ENCODE data around the gene WNT10A. TPM values are rescaled to one million over a fixed set of nuclear protein-coding genes. Genes with fewer than 3 reads are reported as not detected.

WNT10A gene
- total and polyA plus RNA-seq, 2 donors (not counting 1 experiment from before 2014, with no cell fraction given), result 15.2 to 36.6 TPM

GRCh38 chr2:218855305-218856166 is 25.1 kb upstream of the WNT10A start:
- Histone ChIP-seq H4K20me1 (ENCODE audit: control insufficient read depth, insufficient read depth, low read length, poor library complexity, severe bottlenecking) (no peaks in the 10 kb centered on the region), H3K36me3 (replicated peaks in 1 of 2; ENCODE audit: control extremely low read depth in 1 of 2, control insufficient read depth in 1 of 2, extremely low read depth in 1 of 2, insufficient read depth in 2 of 2, low read length in 1 of 2) (no peaks in the 10 kb centered on the region), H3K27me3 (replicated peaks in 1 of 4; ENCODE audit: control extremely low read depth in 1 of 4, control insufficient read depth in 3 of 4, insufficient read depth in 4 of 4, low read length in 3 of 4) (peaks cover 0 to 77% (median 41%) of the 10 kb centered on the region in 4 experiments), H3K4me3 (ENCODE audit: control extremely low read depth in 1 of 5, extremely low read depth in 1 of 5, insufficient read depth in 1 of 5, low read depth in 2 of 5, low read length in 4 of 5) (no peak overlapping the region), H3K4me2 (replicated peaks; ENCODE audit: low read depth, low read length, poor library complexity, severe bottlenecking) (no peak overlapping the region), H3K4me1 (ENCODE audit: control insufficient read depth in 2 of 2, insufficient read depth in 2 of 2, low read length in 2 of 2) (peaks cover 19 to 24% of the 10 kb centered on the region in 2 donors), H3K9ac (ENCODE audit: low read length) (no peak overlapping the region), H3K79me2 (ENCODE audit: control insufficient read depth, insufficient read depth, low read length) (no peaks in the 10 kb centered on the region), H2AFZ (ENCODE audit: insufficient read depth, low read depth, low read length, poor library complexity, severe bottlenecking) (no peak overlapping the region), H3K9me3 (ENCODE audit: control extremely low read depth in 1 of 3, control insufficient read depth in 2 of 3, insufficient read depth in 1 of 3, low read length in 2 of 3) (peaks cover 0 to 12% (median 0%) of the 10 kb centered on the region in 3 donors), H3K27ac (ENCODE audit: low read length in 2 of 2) (no peak overlapping the region)
- no peak for DNase-seq
- no peak for ATAC-seq (ENCODE audit: low read depth)
- intact Hi-C loops (cut with micrococcal nuclease), result no loop called here
- peaks cover 13% of the 10 kb centered on the region for H3K4me1 Mint-ChIP-seq
- no peak overlapping the region for H3K4me3 Mint-ChIP-seq
- TF ChIP-seq CTCF (IDR thresholded peaks at IDR 0.05) (no peak), EZH2 (IDR thresholded peaks at IDR 0.05; ENCODE audit: borderline replicate concordance, insufficient read depth, low read depth, low read length, poor library complexity, severe bottlenecking) (no peak)
- no peaks in the 10 kb centered on the region for H3K9me3 Mint-ChIP-seq (ENCODE audit: insufficient read depth)
- ChIA-PET POLR2A (interaction anchor here (0.7 kb wide), 1 partner anchor 37 kb away, joined by 3 read pairs; no protein-coding TSS in a partner anchor), CTCF (interaction anchor here (0.8 to 10.3 kb wide), 6 partner anchors 13 to 298 kb away, joined by 3 to 129 read pairs (median 6); partner anchors contain the start of gene WNT10A)
- H3K27ac Mint-ChIP-seq, result no peak overlapping the region
- WGBS (ENCODE audit: insufficient coverage), result 39% methylated on average over 6 of the region's 14 CpGs
- H3K27me3 Mint-ChIP-seq, result peaks cover 74% of the 10 kb centered on the region
